CD4-positive, alpha-beta T cell treated with Interleukin-15 for 4 hours (primary cell): ENCODE measurements around the gene CLIC4.
"Not testable (repeated sequence)": the region's sequence is repeated elsewhere in the genome, so short reads cannot be mapped to it uniquely, and the experiment has no call there.

Experiments
- DNase-seq: peaks from one replicate; pipeline ENCODE4 v3.0.0-alpha.2; 2020; ENCODE audit warnings: low spot score

CLIC4 gene

GRCh38 chr1:24878775-24879742 lies 133.8 kb downstream of the CLIC4 start:
- no peak for DNase-seq

GRCh38 chr1:24881034-24881433 lies 135.8 kb downstream of the CLIC4 start:
- no peak for DNase-seq

GRCh38 chr1:24884751-24885150 lies 139.5 kb downstream of the CLIC4 start:
- DNase-seq = no peak

- no peak for DNase-seq
These were observed 141.0 kb downstream of the CLIC4 start for GRCh38 chr1:24886241-24886640.

GRCh38 chr1:24888061-24888970 lies 143.1 kb downstream of the CLIC4 start:
- no peak for DNase-seq

GRCh38 chr1:24888971-24889676 lies 143.9 kb downstream of the CLIC4 start:
- DNase-seq = no peak

- DNase-seq = no peak
These were observed 145.6 kb downstream of the CLIC4 start for GRCh38 chr1:24890887-24891286.

GRCh38 chr1:24891367-24891766 lies 146.1 kb downstream of the CLIC4 start:
- DNase-seq = not testable (repeated sequence)

GRCh38 chr1:24892188-24893153 lies 147.2 kb downstream of the CLIC4 start:
- DNase-seq = no peak

- no peak for DNase-seq
These were observed 148.2 kb downstream of the CLIC4 start for GRCh38 chr1:24893431-24893830.
